HEK293T (cell line): ENCODE measurements around the gene SULT1C2.

Experiments used
- ELF4 ChIP-seq: fragments of 450-650 bp; IDR thresholded peaks from 2 replicates; pipeline ENCODE4 v1.6.1; 2017; ENCODE audit warnings: antibody characterized with exemption
- FOXM1 ChIP-seq: fragments of 450-650 bp; IDR thresholded peaks from 2 replicates; pipeline ENCODE4 v1.6.1; 2017; ENCODE audit warnings: mild to moderate bottlenecking, borderline replicate concordance
- LEF1 ChIP-seq: fragments of 450-650 bp; IDR thresholded peaks from 2 replicates; pipeline ENCODE4 v1.6.1; 2017; ENCODE audit warnings: mild to moderate bottlenecking, borderline replicate concordance
- SP1 ChIP-seq: fragments of 450-650 bp; IDR thresholded peaks from 2 replicates; pipeline ENCODE4 v1.6.1; 2017
- SUZ12 ChIP-seq: fragments of 450-650 bp; IDR thresholded peaks from 2 replicates; pipeline ENCODE4 v1.6.1; 2016; ENCODE audit warnings: mild to moderate bottlenecking
- ZNF384 ChIP-seq: fragments of 450-650 bp; IDR thresholded peaks from 2 replicates; pipeline ENCODE4 v1.6.1; 2016

GRCh38 chr2:108243566-108243965 lies 45.1 kb upstream of the SULT1C2 start:
- no peak for TF ChIP-seq SUZ12
- TF ChIP-seq ZNF384 = no peak
- no peak for TF ChIP-seq SP1
- TF ChIP-seq LEF1 = no peak
- TF ChIP-seq FOXM1 = no peak
- TF ChIP-seq ELF4 = no peak
